CD4-positive, alpha-beta memory T cell (primary cell): ENCODE results near the gene CCSER1. TPM values are rescaled to one million over a fixed set of nuclear protein-coding genes. Genes with fewer than 3 reads are reported as not detected.

Source experiments
- CTCF ChIA-PET: fragments of 350-600 bp; sonication (Branson Sonifier 250); formaldehyde crosslinking; loops from one replicate; lab custom pipeline; 2021; ENCODE audit warnings: inconsistent platforms; ENCODE audit not compliant: partially characterized antibody; lab: Charles Lee
- POLR2A ChIA-PET: fragments of 350-600 bp; sonication (Branson Sonifier 250); formaldehyde crosslinking; loops from one replicate; lab custom pipeline; 2021; ENCODE audit not compliant: partially characterized antibody; lab: Charles Lee
- DNase-seq, 5 donors: peaks; one replicate each; pipeline versions ENCODE4 v3.0.0 to v3.0.0-alpha.2; 2020 to 2022; ENCODE audit warnings: mixed read lengths in 1 of 5
- H3K27ac ChIP-seq: one replicate; pipeline ENCODE4 v1.7.0; 2013; ENCODE audit warnings: low read depth, low read length
- H3K27me3 ChIP-seq: 2 replicates; pipeline ENCODE4 v1.7.0; 2013; ENCODE audit warnings: mild to moderate bottlenecking, low read length, moderate library complexity; ENCODE audit not compliant: insufficient read depth
- H3K36me3 ChIP-seq: 2 replicates; pipeline ENCODE4 v1.7.0; 2013; ENCODE audit warnings: mild to moderate bottlenecking, low read length, moderate library complexity; ENCODE audit not compliant: insufficient read depth
- H3K4me1 ChIP-seq: 2 replicates; pipeline ENCODE4 v1.7.0; 2013; ENCODE audit warnings: mild to moderate bottlenecking, low read length, moderate library complexity; ENCODE audit not compliant: insufficient read depth
- H3K4me3 ChIP-seq, 2 donors: one replicate each; pipeline ENCODE4 v1.7.0; 2013; ENCODE audit warnings: low read length in 2 of 2, mild to moderate bottlenecking in 1 of 2
- H3K9me3 ChIP-seq, 2 donors: one replicate each; pipeline ENCODE4 v1.7.0; 2013; ENCODE audit warnings: low read length in 2 of 2, control low read depth in 1 of 2; ENCODE audit not compliant: control insufficient read depth in 1 of 2
- H3K27ac Mint-ChIP-seq, 7 donors: one replicate each; pipeline ENCODE4 v1.8.0; 2020 to 2021; ENCODE audit warnings: mixed read lengths in 7 of 7, mild to moderate bottlenecking in 6 of 7, inconsistent platforms in 3 of 7, moderate library complexity in 3 of 7
- H3K27me3 Mint-ChIP-seq, 2 donors: one replicate each; pipeline ENCODE4 v1.8.0; 2020 to 2021; ENCODE audit warnings: mixed read lengths in 2 of 2
- H3K36me3 Mint-ChIP-seq, 2 donors: one replicate each; pipeline ENCODE4 v1.8.0; 2020 to 2021; ENCODE audit warnings: mixed read lengths in 2 of 2, inconsistent platforms in 1 of 2, mild to moderate bottlenecking in 1 of 2
- H3K4me1 Mint-ChIP-seq, 4 donors: one replicate each; pipeline ENCODE4 v1.8.0; 2020 to 2021; ENCODE audit warnings: mixed read lengths in 4 of 4, mild to moderate bottlenecking in 1 of 4
- H3K4me3 Mint-ChIP-seq, 8 donors: one replicate each; pipeline ENCODE4 v1.8.0; 2020 to 2021; ENCODE audit warnings: mixed read lengths in 8 of 8, mild to moderate bottlenecking in 7 of 8, moderate library complexity in 6 of 8, inconsistent platforms in 3 of 8
- H3K9me3 Mint-ChIP-seq, 8 donors: one replicate each; pipeline ENCODE4 v1.8.0; 2020 to 2021; ENCODE audit warnings: mixed read lengths in 8 of 8, mild to moderate bottlenecking in 5 of 8, inconsistent platforms in 3 of 8, moderate library complexity in 1 of 8
- intact Hi-C: fragments of 100-400 bp; cut with micrococcal nuclease; formaldehyde crosslinking; loops from one replicate; pipeline ENCODE4 v1.15.1; 2023
- polyA plus RNA-seq, 2 donors: library from polyadenylated mRNA; unstranded; fragments of 300-500 nt; fragmentation: Illumina TruSeq; gene quantifications; one replicate each; pipeline ENCODE4 v1.2.3, GENCODE V29; 2021
- total RNA-seq, 2 experiments: library from RNA; stranded (reverse); gene quantifications; one replicate each; pipeline ENCODE4 v1.2.3, GENCODE V29; 2021

CCSER1 gene
- total and polyA plus RNA-seq, 4 experiments from 2014 or later: 0.47 to 2.0 (median 1.7) TPM; not detected in 1

DNA sequence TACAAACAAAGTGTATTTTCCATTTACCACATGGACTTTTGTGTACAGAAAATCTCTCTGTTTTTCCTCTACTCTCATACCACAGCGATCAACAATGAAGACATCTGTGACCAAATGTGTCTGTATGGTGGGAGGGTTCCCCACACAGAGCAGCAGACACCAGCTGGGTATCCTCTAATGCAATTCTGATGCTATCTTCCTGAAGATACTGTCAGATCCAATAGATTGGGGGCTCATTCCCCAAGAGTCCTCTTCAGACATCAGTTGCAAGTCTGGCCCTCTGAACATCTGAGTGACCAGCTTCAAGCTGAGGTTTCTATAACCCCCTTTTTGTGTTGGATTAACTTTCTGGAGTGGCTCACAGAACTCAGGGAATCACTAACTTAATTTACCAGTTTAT, 659.4 kb downstream of the CCSER1 start:
- Mint-ChIP-seq H3K4me1 (no peaks in the 10 kb centered on the region), H3K9me3 (peaks cover 2 to 9% (median 5%) of the 10 kb centered on the region in 8 donors), H3K27ac (no peak overlapping the region), H3K36me3 (no peaks in the 10 kb centered on the region), H3K4me3 (no peak overlapping the region), H3K27me3 (no peaks in the 10 kb centered on the region)
- H3K27me3 ChIP-seq: no peaks in the 10 kb centered on the region
- no peak overlapping the region for H3K4me3 ChIP-seq
- no peak overlapping the region for H3K27ac ChIP-seq
- H3K4me1 ChIP-seq: no peaks in the 10 kb centered on the region
- ChIA-PET CTCF (no interaction called here), POLR2A (no interaction called here)
- H3K36me3 ChIP-seq: no peaks in the 10 kb centered on the region
- no peaks in the 10 kb centered on the region for H3K9me3 ChIP-seq
- DNase-seq: no peak
- intact Hi-C loops: no loop called here

DNA sequence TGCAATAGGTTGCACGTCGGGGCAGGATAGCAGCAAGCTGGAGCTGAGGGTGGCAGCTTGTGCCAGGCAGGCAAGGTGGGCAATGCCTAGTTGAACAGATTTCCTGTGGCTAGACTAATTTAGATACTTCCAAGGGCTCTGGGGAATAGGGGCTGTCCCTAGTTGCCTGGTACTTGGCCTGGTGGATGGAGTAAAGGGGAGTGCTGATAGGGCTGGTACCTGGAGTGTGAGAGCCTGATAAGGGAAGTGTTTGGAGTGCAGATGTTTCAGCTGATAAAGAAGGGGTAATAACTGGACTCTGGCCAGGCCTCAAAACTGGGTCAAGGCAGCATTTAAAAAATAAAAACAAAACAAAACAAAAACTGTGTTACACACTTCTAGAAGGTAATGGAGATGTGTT, 665.5 kb downstream of the CCSER1 start:
- CTCF ChIA-PET: no interaction called here
- intact Hi-C loops: no loop called here

DNA sequence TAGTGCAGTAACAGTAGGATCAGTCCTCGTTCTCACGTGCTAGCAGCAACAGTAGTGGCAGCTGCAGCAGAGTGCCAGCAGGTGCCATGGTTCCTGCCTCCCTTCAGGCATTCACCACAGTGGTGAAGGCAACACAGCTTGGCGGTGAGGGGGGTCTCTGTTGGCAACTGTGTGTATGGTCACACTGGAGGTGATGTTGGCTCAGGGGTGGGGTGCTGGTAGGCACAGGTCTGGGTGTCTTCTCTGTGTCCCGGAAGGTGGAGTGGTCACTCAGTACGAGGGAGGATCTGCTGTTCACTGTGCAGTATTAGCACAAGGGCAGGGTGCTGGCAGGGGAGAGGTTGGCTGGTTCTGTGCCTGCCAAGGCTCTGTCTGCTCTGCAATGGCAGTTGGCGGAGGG, 671.8 kb downstream of the CCSER1 start:
- ChIA-PET CTCF (no interaction called here), POLR2A (no interaction called here)
- Histone ChIP-seq H3K27me3 (no peaks in the 10 kb centered on the region), H3K4me1 (no peaks in the 10 kb centered on the region), H3K36me3 (no peaks in the 10 kb centered on the region), H3K9me3 (no peaks in the 10 kb centered on the region), H3K27ac (no peak overlapping the region), H3K4me3 (no peak overlapping the region)
- no peak overlapping the region for H3K4me3 Mint-ChIP-seq
- intact Hi-C loops: no loop called here
- H3K27ac Mint-ChIP-seq: no peak overlapping the region
- no peaks in the 10 kb centered on the region for H3K36me3 Mint-ChIP-seq
- H3K9me3 Mint-ChIP-seq: peaks cover 4 to 31% (median 12%) of the 10 kb centered on the region in 8 donors
- H3K27me3 Mint-ChIP-seq: no peaks in the 10 kb centered on the region
- H3K4me1 Mint-ChIP-seq: no peaks in the 10 kb centered on the region
- DNase-seq: no peak

More for the DNA sequence above, 665.5 kb downstream of the CCSER1 start:
- Mint-ChIP-seq H3K36me3 (no peaks in the 10 kb centered on the region), H3K4me1 (peaks cover 0 to 1% (median 0%) of the 10 kb centered on the region in 4 donors), H3K4me3 (no peak overlapping the region), H3K27me3 (no peaks in the 10 kb centered on the region), H3K27ac (no peak overlapping the region), H3K9me3 (peaks cover 0 to 19% (median 8%) of the 10 kb centered on the region in 8 donors)
- H3K27ac ChIP-seq: no peak overlapping the region
- no peaks in the 10 kb centered on the region for H3K27me3 ChIP-seq
- H3K4me3 ChIP-seq: no peak overlapping the region
- POLR2A ChIA-PET: no interaction called here
- no peak for DNase-seq
- H3K4me1 ChIP-seq: no peaks in the 10 kb centered on the region
- no peaks in the 10 kb centered on the region for H3K9me3 ChIP-seq
- no peaks in the 10 kb centered on the region for H3K36me3 ChIP-seq

DNA sequence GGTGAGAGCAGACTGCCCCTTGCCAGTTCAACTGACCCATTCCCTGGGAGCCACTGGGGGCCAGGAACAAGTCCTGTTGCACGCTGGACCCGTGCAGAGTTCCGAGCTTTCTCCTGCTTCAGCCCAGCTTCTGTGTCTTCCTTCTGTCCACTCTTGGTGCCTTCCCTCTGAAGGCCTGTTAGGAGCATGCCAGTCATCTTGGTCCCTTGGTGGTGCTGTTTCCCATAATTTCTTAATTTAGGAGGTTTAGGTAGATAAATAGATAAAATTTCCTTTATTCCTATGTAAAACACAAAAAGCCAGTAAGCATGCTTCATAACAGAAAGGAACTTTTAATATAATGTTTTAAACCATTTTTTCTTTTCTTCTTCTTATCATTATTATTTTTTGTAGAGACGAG, 672.7 kb downstream of the CCSER1 start:
- H3K27me3 ChIP-seq: no peaks in the 10 kb centered on the region
- ChIA-PET POLR2A (no interaction called here), CTCF (no interaction called here)
- no peak overlapping the region for H3K4me3 ChIP-seq
- Mint-ChIP-seq H3K36me3 (no peaks in the 10 kb centered on the region), H3K27ac (no peak overlapping the region), H3K4me1 (no peaks in the 10 kb centered on the region), H3K27me3 (no peaks in the 10 kb centered on the region), H3K9me3 (peaks cover 4 to 33% (median 11%) of the 10 kb centered on the region in 8 donors), H3K4me3 (no peak overlapping the region)
- no peaks in the 10 kb centered on the region for H3K9me3 ChIP-seq
- H3K27ac ChIP-seq: no peak overlapping the region
- intact Hi-C loops: no loop called here
- H3K4me1 ChIP-seq: no peaks in the 10 kb centered on the region
- DNase-seq: no peak
- no peaks in the 10 kb centered on the region for H3K36me3 ChIP-seq

DNA sequence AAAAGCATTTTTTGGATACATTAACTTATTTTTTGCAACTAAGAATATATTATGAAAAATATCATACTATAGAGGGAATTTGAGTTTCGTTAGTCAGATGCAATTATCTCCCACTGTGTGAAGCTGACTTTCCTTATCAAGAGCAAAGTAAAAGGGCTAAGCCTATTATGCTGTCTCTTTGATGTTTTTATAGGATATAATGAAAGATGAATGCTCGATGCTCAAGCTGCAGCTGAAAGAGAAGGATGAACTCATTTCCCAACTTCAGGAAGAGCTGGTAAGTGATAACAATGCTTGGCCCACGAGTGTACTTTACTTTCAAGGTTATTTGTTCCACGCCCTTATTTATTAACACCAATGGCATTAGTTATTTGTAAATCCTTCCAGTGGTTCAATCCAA, 688.4 kb downstream of the CCSER1 start:
- no peaks in the 10 kb centered on the region for H3K36me3 Mint-ChIP-seq
- H3K27ac Mint-ChIP-seq: no peak overlapping the region
- POLR2A ChIA-PET: no interaction called here
- no peak for DNase-seq
- H3K27me3 ChIP-seq: no peaks in the 10 kb centered on the region
- H3K4me3 Mint-ChIP-seq: no peak overlapping the region
- H3K4me1 Mint-ChIP-seq: no peaks in the 10 kb centered on the region
- H3K9me3 ChIP-seq: no peaks in the 10 kb centered on the region
- H3K9me3 Mint-ChIP-seq: peaks cover 0 to 17% (median 9%) of the 10 kb centered on the region in 8 donors
- H3K27me3 Mint-ChIP-seq: no peaks in the 10 kb centered on the region
- intact Hi-C loops: no loop called here
- CTCF ChIA-PET: no interaction called here
- no peak overlapping the region for H3K27ac ChIP-seq
- no peaks in the 10 kb centered on the region for H3K36me3 ChIP-seq
- no peak overlapping the region for H3K4me3 ChIP-seq
- no peaks in the 10 kb centered on the region for H3K4me1 ChIP-seq

DNA sequence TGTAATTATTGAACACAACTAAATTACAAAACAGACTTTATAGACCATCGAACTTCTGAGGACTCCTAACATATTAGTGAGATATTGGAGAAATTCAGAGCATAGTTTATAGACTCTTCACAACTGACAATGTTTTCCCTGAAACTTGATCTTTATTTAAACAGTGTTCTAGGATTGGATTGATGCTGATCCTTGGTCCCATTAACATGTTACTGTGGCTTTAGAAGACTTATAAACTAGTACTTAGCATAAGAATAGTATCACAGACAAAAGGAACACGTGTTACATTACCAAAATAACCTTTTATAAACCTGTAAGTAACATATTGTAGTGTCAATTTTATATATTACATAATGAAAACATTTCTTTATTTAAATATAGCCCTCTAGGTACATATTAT, 689.6 kb downstream of the CCSER1 start:
- Mint-ChIP-seq H3K36me3 (no peaks in the 10 kb centered on the region), H3K4me1 (no peaks in the 10 kb centered on the region), H3K9me3 (peaks cover 0 to 14% (median 9%) of the 10 kb centered on the region in 8 donors), H3K27ac (no peak overlapping the region), H3K27me3 (no peaks in the 10 kb centered on the region), H3K4me3 (no peak overlapping the region)
- no peaks in the 10 kb centered on the region for H3K9me3 ChIP-seq
- H3K36me3 ChIP-seq: no peaks in the 10 kb centered on the region
- ChIA-PET CTCF (no interaction called here), POLR2A (no interaction called here)
- H3K4me1 ChIP-seq: no peaks in the 10 kb centered on the region
- DNase-seq: no peak
- H3K27me3 ChIP-seq: no peaks in the 10 kb centered on the region
- no peak overlapping the region for H3K27ac ChIP-seq
- intact Hi-C loops: no loop called here
- H3K4me3 ChIP-seq: no peak overlapping the region

DNA sequence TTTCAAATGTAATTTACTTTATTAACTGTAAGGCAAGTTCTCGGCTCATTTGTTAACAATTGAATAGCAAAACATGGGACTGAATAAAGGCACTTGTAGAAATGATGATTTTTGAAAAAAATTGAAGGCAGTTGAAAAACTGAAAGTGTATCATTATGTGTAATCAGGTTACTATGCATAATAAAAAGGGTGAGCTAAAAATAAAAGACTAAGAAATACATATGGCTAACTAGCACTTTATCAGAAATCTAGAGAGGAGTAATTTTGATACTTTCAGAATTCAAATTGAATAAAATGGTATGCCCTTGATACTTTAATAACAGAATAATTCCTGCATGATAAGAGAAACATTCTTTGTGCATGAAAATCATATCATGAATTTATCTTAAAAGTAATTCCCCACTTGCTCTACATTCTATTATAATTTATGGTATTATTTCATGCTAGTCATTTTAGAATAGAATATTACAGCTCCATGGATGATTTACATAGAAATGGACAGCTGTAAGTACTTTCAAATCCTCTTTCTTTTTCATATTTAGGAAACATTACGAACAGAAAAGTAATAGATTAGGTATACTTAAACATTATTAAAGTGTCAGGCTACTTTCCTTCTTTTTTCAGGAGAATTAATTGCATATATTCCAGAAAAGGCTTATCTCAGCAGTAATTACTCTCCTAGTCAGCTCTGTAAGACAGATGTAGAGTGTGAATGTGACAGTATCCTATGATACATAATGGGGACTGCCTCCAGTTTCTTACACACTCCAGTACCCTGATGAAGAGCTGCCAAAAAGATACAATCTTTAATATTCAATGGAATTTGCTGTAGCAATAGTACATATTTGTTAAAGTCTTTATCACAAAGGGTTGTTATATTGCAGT, 697.3 kb downstream of the CCSER1 start:
- ChIA-PET POLR2A (no interaction called here), CTCF (no interaction called here)
- H3K36me3 ChIP-seq: no peaks in the 10 kb centered on the region
- Mint-ChIP-seq H3K36me3 (no peaks in the 10 kb centered on the region), H3K4me3 (no peak overlapping the region), H3K27ac (no peak overlapping the region), H3K4me1 (no peaks in the 10 kb centered on the region), H3K9me3 (peaks cover 0 to 8% (median 0%) of the 10 kb centered on the region in 8 donors), H3K27me3 (no peaks in the 10 kb centered on the region)
- no peaks in the 10 kb centered on the region for H3K9me3 ChIP-seq
- H3K4me3 ChIP-seq: no peak overlapping the region
- no peaks in the 10 kb centered on the region for H3K27me3 ChIP-seq
- intact Hi-C loops: no loop called here
- H3K27ac ChIP-seq: no peak overlapping the region
- DNase-seq: no peak
- no peaks in the 10 kb centered on the region for H3K4me1 ChIP-seq
